HG03571 (cell line): ENCODE measurements around the gene WIPF2.
A peak's percentile ranks its signal among the peaks of the same experiment; 100 is the strongest.

Experiments used
- ATAC-seq: cut with Tn5 transposase; IDR thresholded peaks from one replicate; pipeline ENCODE4 v1.9.1; 2021; ENCODE audit not compliant: unreplicated experiment

The WIPF2 gene

DNA sequence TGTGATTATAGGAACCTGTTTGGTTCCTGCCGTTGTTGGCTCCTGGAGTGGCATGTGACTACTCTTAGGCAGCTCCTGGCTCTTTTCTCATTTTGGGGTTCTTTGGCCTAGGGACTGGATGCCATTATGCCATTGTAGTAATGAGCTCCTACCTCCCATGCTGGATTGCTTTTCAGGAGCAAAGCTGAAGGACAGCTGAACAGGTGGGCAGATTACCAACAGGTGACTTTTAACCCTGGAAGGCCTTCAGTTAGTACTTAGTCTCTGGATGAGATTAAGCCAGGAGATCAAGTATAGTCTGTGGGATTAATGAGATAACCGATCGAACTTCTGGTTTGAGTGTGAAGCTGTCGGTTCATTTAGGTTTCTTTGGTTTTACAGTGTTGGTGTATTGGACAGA lies 25.2 kb downstream of the WIPF2 start:
- no peak for ATAC-seq

DNA sequence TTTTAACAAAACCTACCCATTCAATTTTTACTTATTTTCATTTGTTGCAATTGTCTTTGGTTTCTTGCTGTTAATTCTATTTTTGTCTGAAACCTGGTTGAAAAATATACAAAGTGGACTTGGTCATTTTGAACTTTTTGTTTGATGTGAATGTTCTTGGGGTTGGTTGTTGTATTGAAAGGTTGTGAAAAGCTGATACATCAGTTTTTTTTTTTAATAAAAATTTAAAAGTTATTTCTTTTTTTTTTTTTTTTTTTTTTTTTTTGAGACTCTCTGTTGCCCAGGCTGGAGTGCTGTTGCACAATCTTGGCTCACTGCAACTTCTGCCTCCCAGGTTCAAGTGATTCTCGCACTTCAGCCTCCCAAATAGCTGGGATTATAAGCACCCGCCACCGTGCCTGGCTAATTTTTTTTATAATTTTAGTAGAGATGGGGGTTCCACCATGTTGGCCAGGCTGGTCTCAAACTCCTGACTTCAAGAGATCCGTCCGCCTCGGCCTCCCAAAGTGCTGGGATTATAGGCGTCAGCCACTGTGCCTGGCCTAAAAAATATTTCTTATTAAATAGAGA lies 28.9 kb downstream of the WIPF2 start:
- no peak for ATAC-seq

DNA sequence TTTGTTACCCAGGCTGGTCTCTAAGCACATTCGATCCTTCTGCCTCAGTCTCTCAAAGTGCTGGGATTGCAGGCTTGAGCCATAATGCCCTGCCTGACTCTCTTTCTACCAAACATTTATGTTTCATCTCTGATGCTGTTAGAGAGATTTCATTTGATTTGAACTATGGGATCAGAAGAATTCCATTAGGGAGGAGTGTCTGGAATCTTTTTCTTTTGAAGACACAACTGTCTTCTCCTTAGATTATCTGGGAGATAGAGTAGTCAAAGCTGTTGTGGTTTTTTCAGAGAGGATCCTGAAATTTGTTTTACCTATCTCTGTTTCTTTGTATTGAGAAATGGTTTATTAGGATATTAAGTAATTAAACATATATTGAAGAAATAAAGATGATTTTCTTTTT lies 29.4 kb downstream of the WIPF2 start:
- ATAC-seq, result no peak

DNA sequence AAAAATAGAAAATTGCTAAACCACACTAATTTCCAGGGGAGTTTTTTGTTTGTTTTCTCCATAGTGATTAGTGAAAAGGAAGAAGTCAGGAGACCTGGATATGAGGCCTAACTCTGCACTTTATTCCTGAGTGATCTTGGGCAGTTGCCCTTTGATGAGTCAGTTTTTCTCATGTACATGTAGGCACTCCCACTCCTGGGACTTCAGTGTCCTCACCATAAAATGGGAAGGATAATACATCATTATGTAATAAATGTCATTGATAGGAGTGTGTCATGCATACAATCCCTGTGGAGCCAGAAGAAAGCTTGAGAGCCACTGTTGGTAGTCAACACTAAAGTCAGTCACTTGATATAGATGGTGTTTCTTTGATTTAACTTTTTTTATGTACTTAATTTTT lies 32.5 kb downstream of the WIPF2 start:
- ATAC-seq, result no peak

DNA sequence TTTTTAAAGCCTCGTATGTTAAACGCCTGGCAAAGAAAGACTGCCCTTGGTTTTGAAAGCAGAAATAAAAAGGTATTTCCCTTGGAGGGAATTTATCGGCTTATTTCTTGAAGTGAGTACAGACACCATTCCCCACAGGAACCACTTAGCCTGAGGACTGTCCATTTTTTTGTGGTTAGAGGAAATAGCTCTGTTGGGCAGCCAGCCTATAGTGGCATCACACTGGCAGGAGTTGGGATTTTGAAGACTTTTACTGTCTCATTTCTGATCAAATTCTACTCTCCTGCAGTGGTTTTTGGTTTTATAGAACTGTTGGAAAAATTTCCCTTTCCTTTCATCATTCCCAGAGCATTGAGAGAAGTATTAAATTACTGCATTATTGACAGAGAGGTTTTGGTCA lies 34.5 kb downstream of the WIPF2 start:
- no peak for ATAC-seq

DNA sequence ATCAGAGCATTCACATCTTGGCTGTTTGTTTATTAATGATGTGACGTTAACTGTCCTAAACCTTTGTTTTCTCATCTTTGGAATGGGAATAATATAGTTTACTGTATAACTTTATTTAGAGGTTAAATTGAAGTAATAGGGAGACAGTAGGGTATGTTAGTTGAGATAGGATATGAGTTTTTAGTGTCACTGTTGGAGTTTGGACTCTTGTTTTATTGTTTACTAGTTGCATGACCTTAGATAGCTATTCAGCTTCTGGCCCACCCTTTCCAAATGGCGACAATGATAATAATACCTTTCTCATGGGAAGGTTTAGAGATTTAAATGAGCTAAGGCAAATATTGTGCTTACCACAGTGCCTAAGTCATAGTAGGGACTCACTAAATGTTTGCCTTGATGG lies 40.4 kb downstream of the WIPF2 start:
- no peak for ATAC-seq

DNA sequence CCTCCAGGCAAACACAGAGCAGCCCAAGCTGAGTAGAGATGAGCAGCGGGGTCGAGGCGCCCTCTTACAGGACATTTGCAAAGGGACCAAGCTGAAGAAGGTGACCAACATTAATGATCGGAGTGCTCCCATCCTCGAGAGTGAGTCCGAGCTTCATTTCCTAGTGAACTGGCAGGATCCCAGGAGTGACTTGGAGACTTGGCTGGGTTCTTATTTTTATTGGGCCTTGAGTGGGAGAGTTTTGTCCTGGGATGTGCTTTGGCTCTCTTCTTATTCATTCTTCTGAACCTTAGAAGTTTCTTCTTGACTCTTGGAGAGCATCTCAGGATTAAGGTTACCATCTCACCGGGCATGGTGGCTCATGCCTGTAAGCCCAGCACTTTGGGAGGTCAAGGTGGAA lies 41.4 kb downstream of the WIPF2 start:
- ATAC-seq, result no peak

DNA sequence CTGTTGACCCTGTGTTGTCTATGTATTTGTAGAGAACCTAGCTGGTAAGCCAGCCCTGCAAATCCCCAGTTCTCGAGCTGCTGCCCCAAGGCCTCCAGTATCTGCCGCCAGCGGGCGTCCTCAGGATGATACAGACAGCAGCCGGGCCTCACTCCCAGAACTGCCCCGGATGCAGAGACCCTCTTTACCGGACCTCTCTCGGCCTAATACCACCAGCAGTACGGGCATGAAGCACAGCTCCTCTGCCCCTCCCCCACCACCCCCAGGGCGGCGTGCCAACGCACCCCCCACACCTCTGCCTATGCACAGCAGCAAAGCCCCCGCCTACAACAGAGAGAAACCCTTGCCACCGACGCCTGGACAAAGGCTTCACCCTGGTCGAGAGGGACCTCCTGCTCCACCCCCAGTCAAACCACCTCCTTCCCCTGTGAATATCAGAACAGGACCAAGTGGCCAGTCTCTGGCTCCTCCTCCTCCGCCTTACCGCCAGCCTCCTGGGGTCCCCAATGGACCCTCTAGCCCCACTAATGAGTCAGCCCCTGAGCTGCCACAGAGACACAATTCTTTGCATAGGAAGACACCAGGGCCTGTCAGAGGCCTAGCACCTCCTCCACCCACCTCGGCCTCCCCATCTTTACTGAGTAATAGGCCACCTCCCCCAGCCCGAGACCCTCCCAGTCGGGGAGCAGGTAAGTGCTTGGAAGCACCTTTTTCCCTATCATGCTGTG lies 45.5 kb downstream of the WIPF2 start:
- ATAC-seq, result no peak

DNA sequence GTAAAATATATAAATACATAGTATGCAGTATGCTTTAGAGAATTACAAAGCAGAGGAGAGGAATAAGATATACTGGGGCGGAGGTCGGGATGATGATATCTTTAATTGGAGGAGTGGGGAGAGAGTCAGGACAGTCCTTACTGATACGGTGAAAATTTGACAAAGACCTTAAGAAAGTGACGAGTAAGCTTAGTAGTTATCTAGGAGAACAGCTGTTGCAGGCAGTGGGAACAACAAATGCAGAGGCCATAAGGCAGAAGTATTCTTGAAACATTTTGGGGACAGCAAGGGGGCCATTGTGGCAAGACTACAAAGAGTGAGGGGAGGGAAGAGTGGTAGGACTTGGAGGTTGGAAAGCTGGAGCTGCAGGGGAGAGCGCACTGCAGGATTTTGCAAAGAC lies 46.2 kb downstream of the WIPF2 start:
- no peak for ATAC-seq

DNA sequence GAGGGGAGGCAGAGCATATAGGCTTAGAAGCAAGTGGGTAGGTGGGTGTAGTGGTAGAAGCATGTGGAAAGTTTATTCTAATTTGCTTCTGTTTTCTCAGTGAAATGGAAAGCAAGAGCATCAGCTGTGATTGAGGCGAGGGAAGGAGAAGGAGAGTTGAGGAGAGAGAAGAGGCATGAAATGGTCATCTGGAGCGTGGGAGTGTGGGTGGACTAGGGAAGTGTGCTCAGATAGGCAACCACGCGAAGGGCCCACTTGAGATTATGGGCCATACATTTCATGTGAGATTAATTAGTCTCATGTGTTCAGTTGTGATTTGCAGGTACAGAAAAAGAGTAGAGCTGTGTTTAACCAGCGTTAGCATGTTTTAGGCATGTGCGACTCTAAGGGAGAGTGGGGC lies 47.8 kb downstream of the WIPF2 start:
- no peak for ATAC-seq

DNA sequence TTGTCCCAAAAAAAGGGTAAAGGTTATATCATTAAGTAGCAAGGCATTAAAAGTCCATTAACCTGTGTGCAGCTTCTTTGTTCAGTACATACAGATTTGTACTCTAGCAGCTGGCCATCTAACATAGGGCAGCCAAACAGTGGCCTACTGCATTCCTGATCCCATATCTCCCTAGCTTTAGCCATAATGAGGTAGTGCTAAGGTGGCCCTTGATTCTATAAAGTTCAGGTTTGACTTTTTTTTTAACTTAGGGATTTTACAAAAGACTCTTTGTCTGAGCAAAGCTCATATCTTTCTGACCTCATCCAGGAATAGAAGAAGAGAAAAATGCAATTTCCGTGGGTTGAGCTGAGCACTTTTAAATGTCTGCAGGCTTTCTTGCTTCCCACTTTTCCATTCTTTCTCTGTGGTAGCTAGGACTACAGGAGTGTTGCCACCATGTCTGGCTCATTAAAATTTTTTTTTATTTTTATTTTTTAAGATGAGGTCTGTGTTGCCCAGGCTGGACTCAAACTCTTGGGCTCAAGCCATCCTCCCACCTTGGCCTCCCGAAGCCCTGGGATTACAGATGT lies 49.1 kb downstream of the WIPF2 start:
- no peak for ATAC-seq

DNA sequence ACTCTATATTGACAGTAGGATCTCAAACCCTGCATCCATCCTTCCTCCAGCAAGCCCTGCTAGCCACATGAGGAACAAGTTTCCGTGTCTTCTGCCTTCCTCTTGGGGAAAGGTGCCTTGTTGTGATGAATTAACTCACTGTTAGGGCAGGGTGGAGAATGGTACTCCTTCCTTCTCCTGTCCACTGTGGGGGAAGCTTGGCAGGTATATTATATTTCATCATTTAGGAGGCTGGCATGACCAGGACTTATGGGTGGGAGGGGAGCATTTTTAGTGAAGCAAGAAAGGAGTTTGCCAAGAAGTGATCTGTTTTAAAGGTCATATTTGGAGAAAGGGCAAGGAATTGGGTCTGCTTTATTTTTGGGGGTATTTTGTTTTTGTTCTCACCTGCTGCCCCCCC lies 59.3 kb downstream of the WIPF2 start:
- ATAC-seq, result no peak

DNA sequence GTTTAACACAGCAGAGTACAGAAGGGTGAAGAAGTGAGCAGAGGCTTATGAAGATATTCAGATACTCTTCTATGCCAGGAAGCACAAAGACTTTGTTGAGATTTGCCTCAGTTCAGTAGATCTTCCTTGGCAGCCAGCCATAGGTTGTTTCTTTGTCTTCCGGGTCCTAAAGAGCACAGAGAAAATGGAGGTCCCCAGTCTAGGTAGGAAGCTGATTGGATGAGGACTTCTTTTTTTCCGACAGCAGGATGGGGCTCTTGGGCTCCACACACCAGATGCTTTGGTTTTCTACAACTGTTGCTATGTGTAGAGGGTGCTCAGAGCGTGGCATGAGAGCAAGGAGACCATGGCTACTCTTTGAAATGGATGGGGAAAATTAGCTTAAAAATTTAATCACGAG lies 60.3 kb downstream of the WIPF2 start:
- ATAC-seq, result no peak

DNA sequence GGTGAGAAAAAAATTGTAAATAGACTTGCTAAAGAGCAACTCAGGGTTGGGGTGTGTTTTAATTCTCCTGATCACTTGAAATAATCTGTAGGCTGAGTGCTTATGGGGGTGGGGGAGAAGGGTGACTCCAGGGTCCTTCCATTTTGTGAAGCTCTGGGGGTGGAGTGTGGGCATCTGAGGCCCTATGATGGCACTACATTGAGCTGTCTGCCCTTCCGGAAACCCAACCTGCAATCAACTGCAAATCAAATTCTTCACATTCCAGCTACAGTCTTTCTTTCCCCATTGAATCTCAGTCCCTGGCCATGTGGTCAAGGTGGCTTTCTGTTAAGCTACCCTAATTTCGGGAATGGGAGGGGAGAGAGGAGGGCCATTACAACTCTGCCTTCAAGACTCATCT lies 62.6 kb downstream of the WIPF2 start:
- ATAC-seq, result no peak

DNA sequence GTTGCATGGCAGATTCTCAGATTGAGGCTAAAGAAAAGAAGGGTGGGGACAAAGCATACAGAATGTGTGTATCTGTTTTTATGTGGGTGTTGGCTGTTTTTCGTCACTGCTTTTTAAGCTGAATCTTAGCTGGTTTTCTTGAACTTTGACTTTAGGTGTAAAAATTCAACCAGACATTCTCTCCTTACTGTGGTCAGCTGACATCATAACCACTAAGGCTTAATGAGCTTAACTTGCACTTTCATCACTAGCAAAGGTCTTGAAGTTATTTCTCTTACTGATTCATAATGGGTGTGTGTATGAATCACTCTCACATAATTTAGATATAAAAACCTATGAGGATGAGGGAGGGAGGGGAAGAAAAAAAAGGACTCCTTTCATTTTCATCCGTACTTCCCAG lies 64.6 kb downstream of the WIPF2 start:
- no peak for ATAC-seq

DNA sequence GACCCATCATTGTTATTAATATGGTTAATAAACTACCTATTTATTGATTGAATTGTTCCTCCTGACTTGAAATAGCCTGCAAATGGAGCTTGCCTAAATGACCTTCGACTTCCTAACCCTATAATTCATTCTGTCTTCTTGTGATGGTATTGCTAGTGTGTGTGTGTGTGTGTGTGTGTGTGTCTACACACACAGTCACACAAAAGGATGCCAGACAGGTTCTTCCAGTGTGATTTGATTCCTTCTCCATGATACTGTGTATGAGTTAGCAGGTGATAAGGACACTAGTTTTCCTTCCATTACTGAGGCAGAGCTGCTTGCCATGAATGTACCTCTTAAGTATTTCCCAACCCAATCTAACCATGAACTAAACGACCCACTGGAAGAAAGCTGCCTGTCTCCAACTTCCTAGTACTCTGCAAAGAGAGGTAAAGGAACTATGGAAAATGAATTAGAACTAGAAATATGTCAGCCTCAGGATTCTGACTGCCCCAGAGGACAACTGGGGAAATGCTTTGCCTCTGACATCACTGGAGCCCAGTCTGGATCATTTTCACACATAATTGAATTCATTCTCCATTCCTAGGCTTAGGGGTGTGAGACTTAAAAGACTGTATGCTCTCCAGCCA lies 65.1 kb downstream of the WIPF2 start:
- no peak for ATAC-seq

DNA sequence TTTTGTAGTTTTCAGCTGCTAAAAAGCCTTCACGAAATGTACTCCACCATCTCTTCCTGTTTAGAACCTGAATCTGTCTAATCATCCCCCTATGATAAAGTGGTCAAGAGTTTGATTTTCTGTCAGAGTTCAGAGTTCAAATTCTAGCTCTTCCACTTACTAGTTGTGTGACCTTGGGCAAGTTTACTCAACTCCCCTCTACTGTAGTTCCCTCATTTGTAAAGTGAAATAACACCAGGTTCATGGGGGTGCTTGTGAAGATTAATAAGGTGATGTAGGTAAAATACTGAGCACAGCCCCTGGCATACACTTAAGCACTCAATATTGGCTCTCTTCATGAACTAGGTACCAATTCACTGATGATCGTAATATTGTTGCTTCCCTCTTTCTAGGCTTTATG lies 67.4 kb downstream of the WIPF2 start:
- no peak for ATAC-seq

DNA sequence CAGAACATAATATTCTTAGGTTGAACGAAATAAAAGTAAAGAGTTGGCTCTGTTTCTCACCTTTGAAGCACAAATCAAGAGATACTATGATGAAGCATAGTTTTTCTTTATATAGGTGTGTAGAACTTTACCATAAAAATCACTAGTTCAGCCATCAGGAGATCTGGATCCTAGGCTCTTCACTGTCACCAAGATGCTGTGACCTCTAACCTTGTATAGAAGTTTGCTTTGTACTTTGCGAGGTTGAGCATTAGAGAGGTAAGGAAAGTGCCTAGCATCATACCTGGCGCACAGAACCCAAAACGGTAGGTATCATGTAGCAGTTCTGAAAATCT lies 68.0 kb downstream of the WIPF2 start:
- ATAC-seq, result no peak

DNA sequence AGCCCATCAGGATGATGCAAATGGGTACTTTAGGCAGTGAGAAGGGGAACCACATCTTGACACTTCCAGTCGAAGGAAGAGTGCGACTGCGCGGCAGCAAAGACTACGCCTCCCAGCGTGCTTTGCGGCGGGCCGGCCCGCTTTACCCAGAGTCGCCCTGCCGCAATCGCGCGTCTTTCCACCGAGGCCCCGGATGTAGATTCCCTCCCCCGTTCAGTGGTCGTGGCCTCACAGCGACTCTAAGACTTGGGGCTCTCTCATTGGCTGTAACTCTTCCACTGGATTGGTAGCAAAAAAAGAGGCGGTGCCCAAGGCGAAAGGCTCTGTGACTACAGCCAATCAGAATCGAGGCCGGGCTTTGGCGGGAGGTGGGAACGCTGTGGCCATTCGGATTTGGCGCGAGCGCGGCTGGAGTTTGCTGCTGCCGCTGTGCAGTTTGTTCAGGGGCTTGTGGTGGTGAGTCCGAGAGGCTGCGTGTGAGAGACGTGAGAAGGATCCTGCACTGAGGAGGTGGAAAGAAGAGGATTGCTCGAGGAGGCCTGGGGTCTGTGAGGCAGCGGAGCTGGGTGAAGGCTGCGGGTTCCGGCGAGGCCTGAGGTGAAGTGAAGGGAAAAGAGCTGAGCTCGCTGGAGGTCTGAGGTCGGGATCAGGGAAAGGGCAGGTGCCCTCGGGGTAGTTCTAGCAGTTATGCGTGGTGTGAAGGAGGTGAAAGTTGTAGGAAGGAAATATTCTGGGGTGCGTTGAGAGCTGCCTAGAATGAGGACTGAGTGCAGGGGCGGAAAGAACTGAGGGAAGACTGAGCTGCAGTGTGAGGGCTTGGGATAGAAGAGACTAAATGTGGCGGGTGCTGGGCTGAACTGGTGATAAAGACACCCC lies 68.6 kb downstream of the WIPF2 start, which contains the start of gene CDC6:
Gene CDC6 (plus strand): TSS at position 386 of the 876 bp plus-strand sequence. CDS start 1,542 bp downstream, outside the sequence.
- ATAC-seq, result peak; percentile 86

DNA sequence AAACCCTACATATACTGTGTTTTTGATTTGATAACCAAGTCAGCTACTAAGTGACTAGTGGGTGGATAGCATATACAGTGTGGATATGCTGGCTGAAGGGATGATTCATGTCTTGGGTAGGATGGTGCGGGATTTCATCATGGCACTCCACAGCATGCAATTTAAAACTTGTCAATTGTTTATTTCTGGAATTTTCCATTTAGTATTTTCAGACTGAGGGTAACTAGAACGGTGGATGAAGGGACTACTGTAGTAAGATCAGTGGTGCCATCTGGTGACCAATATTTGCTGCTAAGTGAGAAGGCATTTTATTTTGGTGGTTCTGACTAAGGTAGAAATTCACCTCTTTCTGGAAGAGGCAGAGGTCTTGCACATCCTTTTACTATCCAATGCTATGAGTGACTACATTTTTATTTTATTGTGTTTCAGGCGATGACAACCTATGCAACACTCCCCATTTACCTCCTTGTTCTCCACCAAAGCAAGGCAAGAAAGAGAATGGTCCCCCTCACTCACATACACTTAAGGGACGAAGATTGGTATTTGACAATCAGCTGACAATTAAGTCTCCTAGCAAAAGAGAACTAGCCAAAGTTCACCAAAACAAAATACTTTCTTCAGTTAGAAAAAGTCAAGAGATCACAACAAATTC lies 71.7 kb downstream of the WIPF2 start:
- no peak for ATAC-seq

DNA sequence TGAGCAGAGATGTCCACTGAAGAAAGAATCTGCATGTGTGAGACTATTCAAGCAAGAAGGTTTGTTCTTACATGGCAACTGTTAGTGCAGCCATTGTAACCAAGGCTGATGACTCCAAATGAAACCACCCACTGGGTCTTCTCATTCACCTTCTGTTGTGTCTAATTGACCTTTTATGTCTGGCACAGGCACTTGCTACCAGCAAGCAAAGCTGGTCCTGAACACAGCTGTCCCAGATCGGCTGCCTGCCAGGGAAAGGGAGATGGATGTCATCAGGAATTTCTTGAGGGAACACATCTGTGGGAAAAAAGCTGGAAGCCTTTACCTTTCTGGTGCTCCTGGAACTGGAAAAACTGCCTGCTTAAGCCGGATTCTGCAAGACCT lies 72.2 kb downstream of the WIPF2 start:
- ATAC-seq, result no peak
